ENCODE measurements around the gene ZP1. TPM values are rescaled to one million over a fixed set of nuclear protein-coding genes. Genes with fewer than 3 reads are reported as not detected.

Gene ZP1
- total RNA-seq, 3 donors from 2014 or later (not counting 1 experiment from before 2014, with no cell fraction given), result 0.35 TPM; not detected in 2

DNA sequence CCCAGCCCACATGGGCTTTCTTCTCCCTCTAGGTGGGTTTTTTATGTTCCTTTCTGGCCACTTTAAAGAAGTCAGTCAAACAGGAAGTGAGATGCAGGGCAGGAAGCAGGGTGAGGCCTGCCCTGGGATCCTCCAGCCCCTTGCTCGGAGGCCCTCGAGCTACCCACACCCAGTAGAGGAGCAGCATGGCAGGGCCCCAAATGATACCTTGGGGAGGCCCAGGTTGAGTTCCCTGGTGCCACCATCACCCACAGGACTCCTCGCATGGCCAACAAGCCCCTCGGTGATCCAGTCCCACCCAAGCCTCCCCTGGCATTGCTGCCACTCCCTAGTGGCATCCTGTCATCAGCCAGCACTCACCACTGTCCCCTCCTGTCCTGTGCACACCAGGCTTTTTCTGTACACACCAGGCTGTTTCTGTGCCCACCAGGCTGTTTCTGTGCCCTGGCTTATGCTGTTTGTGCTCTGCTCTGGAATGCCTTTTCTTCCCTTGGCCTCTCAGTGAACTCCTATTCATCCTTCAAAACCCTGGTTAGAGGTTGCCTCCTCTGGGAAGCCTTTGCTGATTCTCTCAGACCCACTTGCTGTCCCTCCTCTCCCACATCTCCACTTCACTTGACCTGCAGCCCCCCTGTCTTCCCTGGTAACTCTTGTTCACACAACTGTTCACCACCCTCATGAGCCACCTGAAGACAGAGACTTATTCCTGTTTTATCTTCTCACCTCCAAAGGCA, 8.4 kb upstream of the ZP1 start:
- H3K4me3 ChIP-seq (ENCODE audit: low read length), result no peak overlapping the region
- intact Hi-C loops (cut with micrococcal nuclease), result no loop called here

GRCh38 chr11:60859616-60860250, 7.6 kb upstream of the ZP1 start:
- no peak for DNase-seq
- intact Hi-C loops (cut with micrococcal nuclease), result no loop called here

More for the DNA sequence above, 8.4 kb upstream of the ZP1 start:
- peaks cover 0 to 10% of the 10 kb centered on the region in 2 donors for H3K4me1 Mint-ChIP-seq
- peaks cover 0 to 8% of the 10 kb centered on the region in 2 donors for H3K27me3 Mint-ChIP-seq (ENCODE audit: low read depth in 2 of 2)
- Histone ChIP-seq H3K27me3 (ENCODE audit: control insufficient read depth, insufficient read depth, low read length) (no peaks in the 10 kb centered on the region), H3K27ac (ENCODE audit: low read length) (no peak overlapping the region), H3K9me3 (ENCODE audit: control insufficient read depth, insufficient read depth, low read length) (no peaks in the 10 kb centered on the region), H3K4me1 (ENCODE audit: control insufficient read depth, insufficient read depth, low read length) (peaks cover 9% of the 10 kb centered on the region), H3K36me3 (ENCODE audit: control insufficient read depth, insufficient read depth, low read length) (no peaks in the 10 kb centered on the region)
- ATAC-seq (no peak), DNase-seq (no peak)
- no peak overlapping the region for H3K27ac Mint-ChIP-seq
- no peak overlapping the region for H3K4me3 Mint-ChIP-seq
- H3K36me3 Mint-ChIP-seq, result no peaks in the 10 kb centered on the region
- WGBS (ENCODE audit: insufficient coverage), result 40% methylated on average over 4 of the region's 4 CpGs
- no peak for TF ChIP-seq CTCF (IDR thresholded peaks at IDR 0.05)
- H3K9me3 Mint-ChIP-seq, result no peaks in the 10 kb centered on the region

GRCh38 chr11:60860943-60861342, 6.4 kb upstream of the ZP1 start:
- no peak for DNase-seq
- no peaks in the 10 kb centered on the region for H3K36me3 ChIP-seq (ENCODE audit: control insufficient read depth, insufficient read depth, low read length)
- H3K4me3 Mint-ChIP-seq, result no peak overlapping the region
- peaks cover 9% of the 10 kb centered on the region for H3K4me1 ChIP-seq (ENCODE audit: control insufficient read depth, insufficient read depth, low read length)
- no peak overlapping the region for H3K27ac ChIP-seq (ENCODE audit: low read length)
- peaks cover 0 to 10% of the 10 kb centered on the region in 2 donors for H3K4me1 Mint-ChIP-seq
- H3K27ac Mint-ChIP-seq, result no peak overlapping the region
- WGBS (ENCODE audit: insufficient coverage), result 48% methylated on average over 7 of the region's 7 CpGs
- peaks cover 0 to 8% of the 10 kb centered on the region in 2 donors for H3K27me3 Mint-ChIP-seq (ENCODE audit: low read depth in 2 of 2)
- H3K27me3 ChIP-seq (ENCODE audit: control insufficient read depth, insufficient read depth, low read length), result no peaks in the 10 kb centered on the region
- no peak for ATAC-seq
- no peaks in the 10 kb centered on the region for H3K9me3 ChIP-seq (ENCODE audit: control insufficient read depth, insufficient read depth, low read length)
- H3K36me3 Mint-ChIP-seq, result no peaks in the 10 kb centered on the region
- H3K9me3 Mint-ChIP-seq, result no peaks in the 10 kb centered on the region
- H3K4me3 ChIP-seq (ENCODE audit: low read length), result no peak overlapping the region
- TF ChIP-seq CTCF (IDR thresholded peaks at IDR 0.05), result no peak
- intact Hi-C loops (cut with micrococcal nuclease), result no loop called here

More at GRCh38 chr11:60859616-60860250, 7.6 kb upstream of the ZP1 start:
- H3K27me3 Mint-ChIP-seq (ENCODE audit: low read depth in 2 of 2), result peaks cover 0 to 8% of the 10 kb centered on the region in 2 donors
- WGBS (ENCODE audit: insufficient coverage), result 85% methylated on average over 15 of the region's 15 CpGs
- no peak overlapping the region for H3K4me3 Mint-ChIP-seq
- peaks cover 0 to 10% of the 10 kb centered on the region in 2 donors for H3K4me1 Mint-ChIP-seq
- H3K36me3 ChIP-seq (ENCODE audit: control insufficient read depth, insufficient read depth, low read length), result no peaks in the 10 kb centered on the region
- no peak overlapping the region for H3K4me3 ChIP-seq (ENCODE audit: low read length)
- no peak for TF ChIP-seq CTCF (IDR thresholded peaks at IDR 0.05)
- no peaks in the 10 kb centered on the region for H3K36me3 Mint-ChIP-seq
- no peak overlapping the region for H3K27ac Mint-ChIP-seq
- no peak for ATAC-seq
- no peak overlapping the region for H3K27ac ChIP-seq (ENCODE audit: low read length)
- no peaks in the 10 kb centered on the region for H3K9me3 ChIP-seq (ENCODE audit: control insufficient read depth, insufficient read depth, low read length)
- no peaks in the 10 kb centered on the region for H3K9me3 Mint-ChIP-seq
- H3K4me1 ChIP-seq (ENCODE audit: control insufficient read depth, insufficient read depth, low read length), result peaks cover 9% of the 10 kb centered on the region
- H3K27me3 ChIP-seq (ENCODE audit: control insufficient read depth, insufficient read depth, low read length), result no peaks in the 10 kb centered on the region

Data from natural killer cell (primary cell).